Stomach (tissue), 4 donors: ENCODE results near the gene SEC61G.

Experiments
- POLR2A ChIP-seq, 4 donors: fragments of 450-650 bp; IDR thresholded peaks; one replicate each; pipeline ENCODE4 v1.6.1; 2016; ENCODE audit warnings: antibody characterized with exemption in 4 of 4, control low read depth in 2 of 4, mild to moderate bottlenecking in 1 of 4, moderate library complexity in 1 of 4
- TF ChIP-seq, protein P1 (sequence below), 7 experiments: fragments of 450-650 bp in 4 of 7; fragments of 200-600 bp in 3 of 7; sonication (generic) in 3 of 7; IDR thresholded peaks; one replicate each; pipeline ENCODE4 v1.5.1; 2016 to 2019; ENCODE audit warnings: antibody characterized with exemption in 7 of 7, control low read depth in 2 of 7, mild to moderate bottlenecking in 1 of 7

- TF ChIP-seq, protein P1, sequence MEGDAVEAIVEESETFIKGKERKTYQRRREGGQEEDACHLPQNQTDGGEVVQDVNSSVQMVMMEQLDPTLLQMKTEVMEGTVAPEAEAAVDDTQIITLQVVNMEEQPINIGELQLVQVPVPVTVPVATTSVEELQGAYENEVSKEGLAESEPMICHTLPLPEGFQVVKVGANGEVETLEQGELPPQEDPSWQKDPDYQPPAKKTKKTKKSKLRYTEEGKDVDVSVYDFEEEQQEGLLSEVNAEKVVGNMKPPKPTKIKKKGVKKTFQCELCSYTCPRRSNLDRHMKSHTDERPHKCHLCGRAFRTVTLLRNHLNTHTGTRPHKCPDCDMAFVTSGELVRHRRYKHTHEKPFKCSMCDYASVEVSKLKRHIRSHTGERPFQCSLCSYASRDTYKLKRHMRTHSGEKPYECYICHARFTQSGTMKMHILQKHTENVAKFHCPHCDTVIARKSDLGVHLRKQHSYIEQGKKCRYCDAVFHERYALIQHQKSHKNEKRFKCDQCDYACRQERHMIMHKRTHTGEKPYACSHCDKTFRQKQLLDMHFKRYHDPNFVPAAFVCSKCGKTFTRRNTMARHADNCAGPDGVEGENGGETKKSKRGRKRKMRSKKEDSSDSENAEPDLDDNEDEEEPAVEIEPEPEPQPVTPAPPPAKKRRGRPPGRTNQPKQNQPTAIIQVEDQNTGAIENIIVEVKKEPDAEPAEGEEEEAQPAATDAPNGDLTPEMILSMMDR (IDR thresholded peaks at IDR 0.05) = peak in 5 of 7 experiments; percentile 34 to 58 (median 51)
- no peak for TF ChIP-seq POLR2A (IDR thresholded peaks at IDR 0.05)
Observed at GRCh38 chr7:54788664-54789063, 29.7 kb upstream of the SEC61G start.
